Ishikawa (cell line): ENCODE results near the gene METTL8.

Experiments used
- CEBPB ChIP-seq: IDR thresholded peaks from 2 replicates; pipeline ENCODE4 v1.6.1; 2012
- CREB1 ChIP-seq: IDR thresholded peaks from 2 replicates; pipeline ENCODE4 v1.6.1; 2012; ENCODE audit warnings: low read depth
- EGR1 ChIP-seq: IDR thresholded peaks from 2 replicates; pipeline ENCODE4 v1.6.1; 2012
- EP300 ChIP-seq: IDR thresholded peaks from 2 replicates; pipeline ENCODE4 v1.6.1; 2012; ENCODE audit warnings: borderline replicate concordance
- FOXM1 ChIP-seq: IDR thresholded peaks from 2 replicates; pipeline ENCODE4 v1.6.1; 2012; ENCODE audit warnings: low read depth, borderline replicate concordance
- MAX ChIP-seq: IDR thresholded peaks from 2 replicates; pipeline ENCODE4 v1.6.1; 2012
- NFIC ChIP-seq: IDR thresholded peaks from 2 replicates; pipeline ENCODE4 v1.6.1; 2012
- RAD21 ChIP-seq: IDR thresholded peaks from 2 replicates; pipeline ENCODE4 v1.6.1; 2012; ENCODE audit warnings: low read depth
- REST ChIP-seq: IDR thresholded peaks from 2 replicates; pipeline ENCODE4 v1.6.1; 2012; ENCODE audit warnings: low read depth, mild to moderate bottlenecking
- TAF1 ChIP-seq: IDR thresholded peaks from 2 replicates; pipeline ENCODE4 v1.6.1; 2012; ENCODE audit warnings: low read depth, mild to moderate bottlenecking
- TCF12 ChIP-seq: IDR thresholded peaks from 2 replicates; pipeline ENCODE4 v1.6.1; 2012; ENCODE audit warnings: low read depth
- TEAD4 ChIP-seq: IDR thresholded peaks from 2 replicates; pipeline ENCODE4 v1.6.1; 2012
- USF1 ChIP-seq: IDR thresholded peaks from 2 replicates; pipeline ENCODE4 v1.6.1; 2012
- YY1 ChIP-seq: IDR thresholded peaks from 2 replicates; pipeline ENCODE4 v1.6.1; 2012; ENCODE audit warnings: low read depth
- ZBTB7A ChIP-seq: IDR thresholded peaks from 2 replicates; pipeline ENCODE4 v1.6.1; 2012; ENCODE audit warnings: low read depth

Gene METTL8

GRCh38 chr2:171386627-171387026 is 47.2 kb downstream of the METTL8 start:
- no peak for TF ChIP-seq CEBPB
- no peak for TF ChIP-seq USF1
- TF ChIP-seq NFIC: no peak
- no peak for TF ChIP-seq CREB1
- TF ChIP-seq RAD21: no peak
- no peak for TF ChIP-seq TEAD4
- no peak for TF ChIP-seq FOXM1
- no peak for TF ChIP-seq ZBTB7A
- no peak for TF ChIP-seq TAF1
- TF ChIP-seq TCF12: no peak
- TF ChIP-seq EGR1: no peak
- no peak for TF ChIP-seq MAX
- no peak for TF ChIP-seq YY1

GRCh38 chr2:171383134-171383533 is 50.7 kb downstream of the METTL8 start:
- TF ChIP-seq TAF1: no peak
- no peak for TF ChIP-seq EP300
- TF ChIP-seq TEAD4: no peak
- TF ChIP-seq CEBPB: no peak

- TF ChIP-seq TCF12: no peak
- no peak for TF ChIP-seq EGR1
- no peak for TF ChIP-seq USF1
- TF ChIP-seq FOXM1: no peak
- no peak for TF ChIP-seq NFIC
- no peak for TF ChIP-seq YY1
- TF ChIP-seq CREB1: no peak
- no peak for TF ChIP-seq MAX
- no peak for TF ChIP-seq TAF1
- no peak for TF ChIP-seq TEAD4
Measured at GRCh38 chr2:171367692-171368091, 66.1 kb downstream of the METTL8 start.

GRCh38 chr2:171365778-171366177 is 68.0 kb downstream of the METTL8 start:
- TF ChIP-seq MAX (no peak), TAF1 (no peak), CEBPB (no peak), ZBTB7A (no peak), NFIC (no peak), REST (no peak), USF1 (no peak), FOXM1 (no peak), RAD21 (no peak), CREB1 (no peak), EP300 (no peak), YY1 (no peak), TCF12 (no peak)

GRCh38 chr2:171365232-171365631 is 68.6 kb downstream of the METTL8 start:
- TF ChIP-seq ZBTB7A (no peak), REST (no peak)

GRCh38 chr2:171362396-171362795 is 71.4 kb downstream of the METTL8 start:
- TF ChIP-seq CREB1 (no peak), MAX (no peak), TAF1 (no peak), EP300 (no peak), NFIC (no peak)
